GM12878 (cell line): Measurements from ENCODE around the gene IRAK4.

Experiments
- BCL11A ChIP-seq: IDR thresholded peaks from 2 replicates; pipeline ENCODE4 v1.6.1; 2011; ENCODE audit warnings: low read depth, low read length
- BHLHE40 ChIP-seq, 2 experiments: fragments of 450-650 bp in 1 of 2; IDR thresholded peaks; 2 replicates each; pipeline ENCODE4 v1.6.1; 2011 to 2017; ENCODE audit warnings: low read depth in 2 of 2, borderline replicate concordance in 1 of 2, improper control_type of control experiment in 1 of 2, low read length in 1 of 2, mild to moderate bottlenecking in 1 of 2
- ETV6 ChIP-seq, 2 experiments: fragments of 450-650 bp in 1 of 2; IDR thresholded peaks in 1 of 2; conservative IDR thresholded peaks in 1 of 2; 2 replicates each; pipeline ENCODE4 v1.6.1; 2014; ENCODE audit warnings: antibody characterized with exemption in 1 of 2, borderline replicate concordance in 1 of 2, low read depth in 1 of 2, mild to moderate bottlenecking in 1 of 2, moderate library complexity in 1 of 2
- HCFC1 ChIP-seq: fragments of 150-350 bp; IDR thresholded peaks from 2 replicates; pipeline ENCODE4 v1.6.1; 2014; ENCODE audit warnings: low read length
- JUNB ChIP-seq: IDR thresholded peaks from 2 replicates; pipeline ENCODE4 v1.6.1; 2016; ENCODE audit warnings: antibody characterized with exemption, mild to moderate bottlenecking
- KDM1A ChIP-seq: fragments of 200-600 bp; sonication (generic); IDR thresholded peaks from 2 replicates; pipeline ENCODE4 v1.6.1; 2016; ENCODE audit warnings: borderline replicate concordance
- POLR2A ChIP-seq: IDR thresholded peaks from 2 replicates; pipeline ENCODE4 v1.6.1; 2011; ENCODE audit warnings: low read depth, mild to moderate bottlenecking, low read length
- POLR2AphosphoS5 ChIP-seq: IDR thresholded peaks from 2 replicates; pipeline ENCODE4 v1.6.1; 2011; ENCODE audit warnings: mild to moderate bottlenecking, low read length, inconsistent platforms
- TF ChIP-seq, protein P1 (sequence below), 3 experiments: IDR thresholded peaks in 2 of 3; conservative IDR thresholded peaks in 1 of 3; 2 replicates each; pipeline ENCODE4 v1.5.1; 2011; ENCODE audit warnings: low read depth in 3 of 3, low read length in 3 of 3, mild to moderate bottlenecking in 3 of 3, control low read depth in 2 of 3, moderate library complexity in 2 of 3, inconsistent platforms in 1 of 3, mixed read lengths in 1 of 3; ENCODE audit not compliant: control insufficient read depth in 2 of 3, insufficient read depth in 1 of 3; ENCODE audit errors: extremely low read depth in 1 of 3
- TF ChIP-seq, protein P2 (sequence below): fragments of 450-650 bp; formaldehyde crosslinking; IDR thresholded peaks from 2 replicates; pipeline ENCODE4 v1.5.0; 2022; ENCODE audit warnings: mild to moderate bottlenecking, missing genetic modification characterization
- TF ChIP-seq, protein P3 (sequence below): IDR thresholded peaks from 2 replicates; pipeline ENCODE4 v1.6.1; 2011; ENCODE audit warnings: mild to moderate bottlenecking, low read depth, low read length, moderate library complexity; ENCODE audit not compliant: insufficient replicate concordance

DNA sequence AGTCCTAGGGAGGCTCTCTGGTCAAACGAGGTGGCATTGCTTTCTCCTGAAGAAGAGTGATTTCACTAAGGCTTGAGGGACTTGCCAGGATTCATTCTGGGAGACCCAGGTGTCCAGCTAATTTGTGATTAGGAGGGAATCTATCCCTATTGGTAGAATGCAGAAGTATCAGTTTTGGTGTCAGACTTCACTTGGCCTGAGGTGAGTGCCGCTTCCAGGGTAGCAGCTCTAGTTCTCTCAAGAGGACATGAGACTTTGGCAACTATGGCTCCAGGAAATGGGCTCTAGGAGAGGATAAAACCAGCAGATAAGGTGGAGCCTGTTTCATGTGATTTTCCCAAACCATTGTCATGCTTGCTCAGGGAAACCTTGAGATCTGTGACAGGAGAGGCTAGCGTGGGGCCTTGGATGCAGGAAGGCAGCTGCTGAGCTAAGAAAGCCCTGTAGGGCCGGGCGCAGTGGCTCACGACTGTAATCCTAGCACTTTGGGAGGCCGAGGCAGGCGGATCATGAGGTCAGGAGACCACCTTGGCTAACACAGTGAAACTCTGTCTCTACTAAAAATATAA, 65.5 kb downstream of the IRAK4 start:
- TF ChIP-seq, protein P1, sequence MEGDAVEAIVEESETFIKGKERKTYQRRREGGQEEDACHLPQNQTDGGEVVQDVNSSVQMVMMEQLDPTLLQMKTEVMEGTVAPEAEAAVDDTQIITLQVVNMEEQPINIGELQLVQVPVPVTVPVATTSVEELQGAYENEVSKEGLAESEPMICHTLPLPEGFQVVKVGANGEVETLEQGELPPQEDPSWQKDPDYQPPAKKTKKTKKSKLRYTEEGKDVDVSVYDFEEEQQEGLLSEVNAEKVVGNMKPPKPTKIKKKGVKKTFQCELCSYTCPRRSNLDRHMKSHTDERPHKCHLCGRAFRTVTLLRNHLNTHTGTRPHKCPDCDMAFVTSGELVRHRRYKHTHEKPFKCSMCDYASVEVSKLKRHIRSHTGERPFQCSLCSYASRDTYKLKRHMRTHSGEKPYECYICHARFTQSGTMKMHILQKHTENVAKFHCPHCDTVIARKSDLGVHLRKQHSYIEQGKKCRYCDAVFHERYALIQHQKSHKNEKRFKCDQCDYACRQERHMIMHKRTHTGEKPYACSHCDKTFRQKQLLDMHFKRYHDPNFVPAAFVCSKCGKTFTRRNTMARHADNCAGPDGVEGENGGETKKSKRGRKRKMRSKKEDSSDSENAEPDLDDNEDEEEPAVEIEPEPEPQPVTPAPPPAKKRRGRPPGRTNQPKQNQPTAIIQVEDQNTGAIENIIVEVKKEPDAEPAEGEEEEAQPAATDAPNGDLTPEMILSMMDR (IDR thresholded peaks at IDR 0.05 in 2 of 3, conservative IDR thresholded peaks at IDR 0.05 in 1 of 3; ENCODE audit: control insufficient read depth in 2 of 3, extremely low read depth in 1 of 3, insufficient read depth in 1 of 3, low read depth in 3 of 3, low read length in 3 of 3): no peak
- TF ChIP-seq HCFC1 (no peak), JUNB (no peak), POLR2A (no peak), KDM1A (no peak), BCL11A (no peak), POLR2AphosphoS5 (no peak), BHLHE40 (IDR thresholded peaks at IDR 0.05; ENCODE audit: borderline replicate concordance in 1 of 2, low read depth in 2 of 2, low read length in 1 of 2) (no peak), ETV6 (conservative IDR thresholded peaks at IDR 0.05 in 1 of 2, IDR thresholded peaks at IDR 0.05 in 1 of 2; ENCODE audit: borderline replicate concordance in 1 of 2, low read depth in 1 of 2) (no peak)
- TF ChIP-seq, protein P2, sequence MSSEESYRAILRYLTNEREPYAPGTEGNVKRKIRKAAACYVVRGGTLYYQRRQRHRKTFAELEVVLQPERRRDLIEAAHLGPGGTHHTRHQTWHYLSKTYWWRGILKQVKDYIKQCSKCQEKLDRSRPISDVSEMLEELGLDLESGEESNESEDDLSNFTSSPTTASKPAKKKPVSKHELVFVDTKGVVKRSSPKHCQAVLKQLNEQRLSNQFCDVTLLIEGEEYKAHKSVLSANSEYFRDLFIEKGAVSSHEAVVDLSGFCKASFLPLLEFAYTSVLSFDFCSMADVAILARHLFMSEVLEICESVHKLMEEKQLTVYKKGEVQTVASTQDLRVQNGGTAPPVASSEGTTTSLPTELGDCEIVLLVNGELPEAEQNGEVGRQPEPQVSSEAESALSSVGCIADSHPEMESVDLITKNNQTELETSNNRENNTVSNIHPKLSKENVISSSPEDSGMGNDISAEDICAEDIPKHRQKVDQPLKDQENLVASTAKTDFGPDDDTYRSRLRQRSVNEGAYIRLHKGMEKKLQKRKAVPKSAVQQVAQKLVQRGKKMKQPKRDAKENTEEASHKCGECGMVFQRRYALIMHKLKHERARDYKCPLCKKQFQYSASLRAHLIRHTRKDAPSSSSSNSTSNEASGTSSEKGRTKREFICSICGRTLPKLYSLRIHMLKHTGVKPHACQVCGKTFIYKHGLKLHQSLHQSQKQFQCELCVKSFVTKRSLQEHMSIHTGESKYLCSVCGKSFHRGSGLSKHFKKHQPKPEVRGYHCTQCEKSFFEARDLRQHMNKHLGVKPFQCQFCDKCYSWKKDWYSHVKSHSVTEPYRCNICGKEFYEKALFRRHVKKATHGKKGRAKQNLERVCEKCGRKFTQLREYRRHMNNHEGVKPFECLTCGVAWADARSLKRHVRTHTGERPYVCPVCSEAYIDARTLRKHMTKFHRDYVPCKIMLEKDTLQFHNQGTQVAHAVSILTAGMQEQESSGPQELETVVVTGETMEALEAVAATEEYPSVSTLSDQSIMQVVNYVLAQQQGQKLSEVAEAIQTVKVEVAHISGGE (CRISPR knock-in tag): no peak
- TF ChIP-seq, protein P3, sequence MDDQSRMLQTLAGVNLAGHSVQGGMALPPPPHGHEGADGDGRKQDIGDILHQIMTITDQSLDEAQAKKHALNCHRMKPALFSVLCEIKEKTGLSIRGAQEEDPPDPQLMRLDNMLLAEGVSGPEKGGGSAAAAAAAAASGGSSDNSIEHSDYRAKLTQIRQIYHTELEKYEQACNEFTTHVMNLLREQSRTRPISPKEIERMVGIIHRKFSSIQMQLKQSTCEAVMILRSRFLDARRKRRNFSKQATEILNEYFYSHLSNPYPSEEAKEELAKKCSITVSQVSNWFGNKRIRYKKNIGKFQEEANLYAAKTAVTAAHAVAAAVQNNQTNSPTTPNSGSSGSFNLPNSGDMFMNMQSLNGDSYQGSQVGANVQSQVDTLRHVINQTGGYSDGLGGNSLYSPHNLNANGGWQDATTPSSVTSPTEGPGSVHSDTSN: no peak
